Gastroesophageal sphincter (tissue), 4 donors: ENCODE measurements around the gene ZNF579. TPM values are rescaled to one million over a fixed set of nuclear protein-coding genes. Genes with fewer than 3 reads are reported as not detected.
A peak's percentile ranks its signal among the peaks of the same experiment; 100 is the strongest.

Experiments used
- ATAC-seq: fragments of 150-250 bp; one replicate; pipeline ENCODE4 v1.9.1; 2016; ENCODE audit warnings: mild to moderate bottlenecking, moderate library complexity
- H3K27ac ChIP-seq, 4 donors: fragments of 200-600 bp; sonication (generic) in 3 of 4; 1 replicate in 3 of 4; 2 replicates in 1 of 4; pipeline ENCODE4 v1.5.1; 2016 to 2019
- H3K27me3 ChIP-seq: fragments of 200-600 bp; sonication (generic); one replicate; pipeline ENCODE4 v1.5.1; 2019
- H3K36me3 ChIP-seq, 2 donors: fragments of 200-600 bp; sonication (generic); one replicate each; pipeline ENCODE4 v1.5.1; 2019; ENCODE audit warnings: control low read depth in 1 of 2
- H3K4me1 ChIP-seq, 3 donors: fragments of 200-600 bp; sonication (generic); 1 replicate in 2 of 3; 2 replicates in 1 of 3; pipeline ENCODE4 v1.5.1; 2016 to 2019; ENCODE audit warnings: control low read depth in 2 of 3
- H3K4me3 ChIP-seq, 2 donors: fragments of 200-600 bp; sonication (generic); one replicate each; pipeline ENCODE4 v1.5.1; 2019; ENCODE audit warnings: mild to moderate bottlenecking in 1 of 2, moderate library complexity in 1 of 2
- H3K9me3 ChIP-seq, 3 donors: fragments of 200-600 bp; sonication (generic); one replicate each; pipeline ENCODE4 v1.5.1; 2017 to 2019; ENCODE audit warnings: control low read depth in 2 of 3
- CTCF ChIP-seq, 4 experiments: fragments of 200-600 bp in 2 of 4; fragments of 450-650 bp in 2 of 4; sonication (generic) in 1 of 4; IDR thresholded peaks; one replicate each; pipeline ENCODE4 v1.5.1; 2017 to 2019; ENCODE audit warnings: antibody characterized with exemption in 4 of 4, mild to moderate bottlenecking in 2 of 4, moderate library complexity in 2 of 4
- EP300 ChIP-seq: sonication (generic); formaldehyde crosslinking; IDR thresholded peaks from one replicate; pipeline ENCODE4 v1.6.1; 2017; ENCODE audit warnings: antibody characterized with exemption, mild to moderate bottlenecking
- POLR2A ChIP-seq, 2 donors: fragments of 450-650 bp; IDR thresholded peaks; one replicate each; pipeline ENCODE4 v1.6.1; 2017; ENCODE audit warnings: antibody characterized with exemption in 2 of 2, mild to moderate bottlenecking in 2 of 2, moderate library complexity in 1 of 2
- POLR2AphosphoS5 ChIP-seq: sonication (generic); formaldehyde crosslinking; IDR thresholded peaks from one replicate; pipeline ENCODE4 v1.6.1; 2017; ENCODE audit warnings: antibody characterized with exemption
- WGBS, 2 donors: methylation state at CpG; one replicate each; pipeline ENCODE4 v1.1.5; 2018; ENCODE audit warnings: low coverage in 1 of 2; 5-methylcytosine and 5-hydroxymethylcytosine counted together
- total RNA-seq, 4 donors: library from RNA; depleted of rRNA; stranded (reverse); fragments of >200 nt; gene quantifications; one replicate each; pipeline ENCODE4 v1.1.0, GENCODE V29; 2016

The ZNF579 gene
- total RNA-seq, 4 donors from 2014 or later, result 2.8 to 6.9 (median 3.9) TPM

- TF ChIP-seq POLR2A (IDR thresholded peaks at IDR 0.05) (no peak), CTCF (IDR thresholded peaks at IDR 0.05) (no peak), EP300 (no peak), POLR2AphosphoS5 (no peak)
- no peaks in the 10 kb centered on the region for H3K9me3 ChIP-seq
- no peak overlapping the region for H3K4me3 ChIP-seq
- no CpG with 5 or more reads among the region's 26 CpGs for WGBS, 2 donors
- H3K4me1 ChIP-seq, result peaks cover 0 to 9% (median 7%) of the 10 kb centered on the region in 3 donors
- H3K27me3 ChIP-seq, result peaks cover 31% of the 10 kb centered on the region
- no peaks in the 10 kb centered on the region for H3K36me3 ChIP-seq
- no peak overlapping the region for H3K27ac ChIP-seq
- ATAC-seq, result no peak
Measured at GRCh38 chr19:55530996-55531395, 49.7 kb downstream of the ZNF579 start.

- H3K36me3 ChIP-seq, result no peaks in the 10 kb centered on the region
- no peak overlapping the region for H3K27ac ChIP-seq
- peak; percentile 19 for ATAC-seq
- no peak overlapping the region for H3K4me3 ChIP-seq
- H3K27me3 ChIP-seq, result peaks cover 37% of the 10 kb centered on the region
- WGBS, 2 donors, result 67 to 81% methylated on average over 3 to 6 of the region's 56 CpGs
- H3K9me3 ChIP-seq, result no peaks in the 10 kb centered on the region
- peaks cover 0 to 16% (median 10%) of the 10 kb centered on the region in 3 donors for H3K4me1 ChIP-seq
- TF ChIP-seq POLR2AphosphoS5 (no peak), POLR2A (IDR thresholded peaks at IDR 0.05) (no peak), EP300 (no peak)
Measured at GRCh38 chr19:55529636-55530234, 50.9 kb downstream of the ZNF579 start.

- H3K27me3 ChIP-seq, result peaks cover 37% of the 10 kb centered on the region
- H3K4me3 ChIP-seq, result no peak overlapping the region
- peaks cover 0 to 16% (median 10%) of the 10 kb centered on the region in 3 donors for H3K4me1 ChIP-seq
- H3K36me3 ChIP-seq, result no peaks in the 10 kb centered on the region
- no peak for ATAC-seq
- H3K27ac ChIP-seq, result no peak overlapping the region
- TF ChIP-seq POLR2A (IDR thresholded peaks at IDR 0.05) (no peak), CTCF (IDR thresholded peaks at IDR 0.05) (no peak), POLR2AphosphoS5 (no peak), EP300 (no peak)
- WGBS, 2 donors, result 19 to 37% methylated on average over 4 to 12 of the region's 15 CpGs
- H3K9me3 ChIP-seq, result no peaks in the 10 kb centered on the region
Measured at GRCh38 chr19:55528030-55528803, 52.4 kb downstream of the ZNF579 start.

- WGBS, 2 donors, result 69 to 81% methylated on average over 15 to 18 of the region's 22 CpGs
- H3K4me3 ChIP-seq, result no peak overlapping the region
- ATAC-seq, result no peak
Measured at GRCh38 chr19:55527197-55528029, 53.2 kb downstream of the ZNF579 start.

More at GRCh38 chr19:55527197-55528029, 53.2 kb downstream of the ZNF579 start:
- Histone ChIP-seq H3K36me3 (no peaks in the 10 kb centered on the region), H3K27me3 (peaks cover 37% of the 10 kb centered on the region), H3K4me1 (peaks cover 0 to 16% (median 10%) of the 10 kb centered on the region in 3 donors), H3K27ac (no peak overlapping the region), H3K9me3 (no peaks in the 10 kb centered on the region)
- TF ChIP-seq POLR2AphosphoS5, result no peak
- TF ChIP-seq EP300, result no peak
- no peak for TF ChIP-seq POLR2A (IDR thresholded peaks at IDR 0.05)
- no peak for TF ChIP-seq CTCF (IDR thresholded peaks at IDR 0.05)

Other genes starting within 250 kb of the ZNF579 start
- 10 to 100 TPM in 2 of 4 donors, 1 to 10 TPM in 2; 3.4 to 11.2 (median 9.2) TPM for gene KMT5C, start 241.0 kb downstream of the ZNF579 start, total RNA-seq
- not detected for gene COX6B2, start 226.1 kb downstream of the ZNF579 start, total RNA-seq
- gene GARIN5B, start 217.6 kb downstream of the ZNF579 start, total RNA-seq, result not detected
- under 1 TPM in 1 of 4 donors, not detected in 3; 0.67 TPM for gene IL11, start 210.4 kb downstream of the ZNF579 start, total RNA-seq
- not detected for gene TMEM190, start 204.0 kb downstream of the ZNF579 start, total RNA-seq
- 1 to 10 TPM in 2 of 4 donors, not detected in 2; 1.6 to 6.0 TPM for gene TMEM238, start 196.6 kb downstream of the ZNF579 start, total RNA-seq
- 100 to 1,000 TPM; 174 to 282 (median 271) TPM for gene RPL28, start 194.9 kb downstream of the ZNF579 start, total RNA-seq
- gene UBE2S, start 173.1 kb downstream of the ZNF579 start, total RNA-seq, result 10 to 100 TPM; 12.6 to 17.7 (median 15.4) TPM
- not detected for gene SHISA7, start 137.5 kb downstream of the ZNF579 start, total RNA-seq
- gene ISOC2, start 119.2 kb downstream of the ZNF579 start, total RNA-seq, result 10 to 100 TPM; 39.0 to 78.5 (median 63.8) TPM
- gene C19orf85, start 116.1 kb downstream of the ZNF579 start, total RNA-seq, result not detected
- 10 to 100 TPM in 1 of 4 donors, 1 to 10 TPM in 3; 2.4 to 13.0 (median 4.9) TPM for gene ZNF628, start 104.2 kb downstream of the ZNF579 start, total RNA-seq
- 10 to 100 TPM in 1 of 4 donors, 1 to 10 TPM in 3; 7.4 to 14.0 (median 7.9) TPM for gene NAT14, start 95.7 kb downstream of the ZNF579 start, total RNA-seq
- 10 to 100 TPM in 3 of 4 donors, 1 to 10 TPM in 1; 6.3 to 39.2 (median 23.5) TPM for gene SSC5D, start 92.4 kb downstream of the ZNF579 start, total RNA-seq
- gene SBK2, start 43.7 kb downstream of the ZNF579 start, total RNA-seq, result not detected
- under 1 TPM in 2 of 4 donors, not detected in 2; 0.40 TPM for gene SBK3, start 35.3 kb downstream of the ZNF579 start, total RNA-seq
- gene FIZ1, start 18.7 kb upstream of the ZNF579 start, total RNA-seq, result 10 to 100 TPM in 2 of 4 donors, 1 to 10 TPM in 2; 4.7 to 11.2 (median 9.9) TPM
- 10 to 100 TPM; 20.3 to 33.5 (median 26.4) TPM for gene ZNF524, start 19.4 kb upstream of the ZNF579 start, total RNA-seq
- gene ZNF865, start 24.8 kb upstream of the ZNF579 start, total RNA-seq, result 10 to 100 TPM in 1 of 4 donors, 1 to 10 TPM in 3; 4.6 to 12.0 (median 6.4) TPM
- gene ZNF784, start 43.7 kb upstream of the ZNF579 start, total RNA-seq, result 1 to 10 TPM in 3 of 4 donors, under 1 TPM in 1; 0.54 to 8.1 (median 4.8) TPM
- gene ZNF580, start 60.2 kb upstream of the ZNF579 start, total RNA-seq, result 10 to 100 TPM; 28.9 to 44.1 (median 35.2) TPM
- gene ZNF581, start 62.8 kb upstream of the ZNF579 start, total RNA-seq, result 10 to 100 TPM in 3 of 4 donors, 1 to 10 TPM in 1; 8.4 to 17.5 (median 11.4) TPM
- 10 to 100 TPM; 11.4 to 28.5 (median 15.5) TPM for gene CCDC106, start 67.4 kb upstream of the ZNF579 start, total RNA-seq
- gene U2AF2, start 74.2 kb upstream of the ZNF579 start, total RNA-seq, result 10 to 100 TPM; 68.9 to 97.9 (median 91.4) TPM
- gene EPN1, start 94.4 kb upstream of the ZNF579 start, total RNA-seq, result 100 to 1,000 TPM in 1 of 4 donors, 10 to 100 TPM in 3; 44.8 to 165 (median 70.2) TPM
- gene NLRP9, start 157.6 kb upstream of the ZNF579 start, total RNA-seq, result not detected
- not detected for gene RFPL4A, start 178.2 kb upstream of the ZNF579 start, total RNA-seq
- not detected for gene RFPL4AL1, start 188.3 kb upstream of the ZNF579 start, total RNA-seq